GM21381 (cell line): ENCODE results near the gene ARHGEF11.
"Not testable (repeated sequence)": the region's sequence is repeated elsewhere in the genome, so short reads cannot be mapped to it uniquely, and the experiment has no call there.

Experiments
- ATAC-seq: cut with Tn5 transposase; IDR thresholded peaks from one replicate; pipeline ENCODE4 v1.9.1; 2021; ENCODE audit warnings: mild to moderate bottlenecking, moderate library complexity; ENCODE audit not compliant: unreplicated experiment

ARHGEF11 gene

DNA sequence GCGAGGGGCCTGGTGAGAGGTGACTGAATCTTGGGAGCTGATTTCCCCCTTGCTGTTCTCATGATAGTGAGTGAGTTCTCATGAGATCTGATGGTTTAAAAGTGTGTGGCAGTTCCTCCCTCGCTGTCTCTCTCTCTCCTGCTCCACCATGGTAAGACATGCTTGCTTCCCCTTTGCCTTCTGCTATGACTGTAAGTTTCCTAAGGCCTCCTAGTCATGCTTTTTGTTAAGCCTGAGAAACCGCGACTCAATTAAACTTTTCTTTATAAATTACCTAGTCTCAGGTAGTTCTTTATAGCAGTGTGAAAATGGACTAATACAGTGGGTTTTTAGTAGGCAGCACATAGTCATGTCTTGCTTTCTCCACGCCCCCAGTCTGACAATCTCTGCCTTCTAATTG, 10.2 kb upstream of the ARHGEF11 start:
- ATAC-seq = not testable (repeated sequence)

DNA sequence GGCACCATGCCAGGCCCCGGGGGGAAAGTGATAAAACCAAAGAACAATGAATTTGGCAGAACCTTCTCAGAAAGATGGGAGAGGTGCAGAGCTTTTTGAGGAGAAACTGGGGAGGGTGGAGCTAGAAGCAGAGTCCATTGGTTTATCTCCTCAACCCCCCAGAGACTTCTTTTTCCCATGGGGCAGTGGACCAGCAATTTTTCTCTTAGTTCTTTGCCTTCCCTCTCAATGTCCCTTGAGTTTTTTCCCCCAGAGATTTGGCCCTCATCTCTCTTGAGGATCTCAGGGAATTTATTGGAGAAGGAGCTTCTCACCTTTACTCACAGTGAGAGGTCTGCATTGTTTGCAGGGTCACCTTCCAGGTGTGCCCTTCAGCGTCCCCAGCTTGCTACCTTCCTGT, 5.3 kb upstream of the ARHGEF11 start:
- ATAC-seq = no peak

DNA sequence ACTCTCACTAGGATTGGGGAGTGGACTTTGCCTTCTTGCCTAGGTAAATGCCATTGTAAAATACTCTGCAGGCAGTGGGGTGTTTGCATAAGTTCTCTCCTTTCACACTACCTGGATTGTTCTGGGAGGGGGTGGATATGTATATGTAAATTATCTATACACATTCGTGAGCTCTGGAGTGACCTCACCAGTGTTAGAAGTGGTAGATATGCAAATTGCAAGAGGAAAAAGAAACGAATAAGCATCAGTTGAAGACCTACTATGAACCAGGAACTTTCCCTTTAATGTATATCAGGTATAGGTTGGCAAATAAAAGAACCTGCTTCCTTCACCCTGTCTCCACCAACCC, 1.5 kb upstream of the ARHGEF11 start:
- ATAC-seq = no peak

GRCh38 chr1:157044326-157044725, 1.2 kb downstream of the ARHGEF11 start:
- ATAC-seq = no peak

- no peak for ATAC-seq
Measured at GRCh38 chr1:157043685-157044084, 1.9 kb downstream of the ARHGEF11 start.

GRCh38 chr1:157042846-157043245, 2.7 kb downstream of the ARHGEF11 start:
- ATAC-seq = no peak

DNA sequence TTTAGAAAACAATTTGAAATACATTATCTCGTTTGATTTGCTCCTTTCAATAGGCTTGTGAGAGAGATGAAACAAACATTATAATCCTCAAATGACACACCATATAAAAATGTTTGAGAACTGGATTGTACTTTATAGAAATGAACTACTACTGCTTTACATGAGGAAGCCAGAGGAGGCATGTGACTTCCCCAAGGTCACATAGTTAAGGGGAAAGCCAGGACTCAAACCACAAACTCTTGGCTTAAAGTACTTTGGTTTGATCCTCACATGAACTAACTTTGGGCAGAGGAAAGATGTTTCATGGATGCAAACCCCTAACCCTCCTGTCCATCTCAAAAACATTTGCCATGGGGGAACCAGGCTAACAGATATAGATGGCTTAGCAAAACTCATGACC, 4.7 kb downstream of the ARHGEF11 start:
- ATAC-seq = no peak

DNA sequence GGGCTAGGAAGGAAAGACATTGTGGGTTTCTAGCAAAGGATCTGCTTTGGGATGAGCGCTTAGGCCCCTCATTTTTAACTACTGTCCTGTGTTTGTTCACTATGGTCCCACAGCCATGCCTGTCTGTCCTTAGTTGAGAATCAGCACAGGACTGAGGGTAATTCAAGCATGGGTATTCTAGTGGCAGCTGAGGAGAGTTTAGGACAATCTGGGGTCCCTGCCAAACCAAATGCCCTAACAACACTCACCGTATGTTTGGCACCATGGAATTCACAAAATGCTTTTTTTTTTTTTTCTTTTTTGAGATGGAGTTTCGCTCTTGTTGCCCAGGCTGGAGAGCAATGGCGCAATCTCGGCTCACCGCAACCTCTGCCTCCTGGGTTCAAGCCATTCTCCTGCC, 10.4 kb downstream of the ARHGEF11 start:
- ATAC-seq = no peak

DNA sequence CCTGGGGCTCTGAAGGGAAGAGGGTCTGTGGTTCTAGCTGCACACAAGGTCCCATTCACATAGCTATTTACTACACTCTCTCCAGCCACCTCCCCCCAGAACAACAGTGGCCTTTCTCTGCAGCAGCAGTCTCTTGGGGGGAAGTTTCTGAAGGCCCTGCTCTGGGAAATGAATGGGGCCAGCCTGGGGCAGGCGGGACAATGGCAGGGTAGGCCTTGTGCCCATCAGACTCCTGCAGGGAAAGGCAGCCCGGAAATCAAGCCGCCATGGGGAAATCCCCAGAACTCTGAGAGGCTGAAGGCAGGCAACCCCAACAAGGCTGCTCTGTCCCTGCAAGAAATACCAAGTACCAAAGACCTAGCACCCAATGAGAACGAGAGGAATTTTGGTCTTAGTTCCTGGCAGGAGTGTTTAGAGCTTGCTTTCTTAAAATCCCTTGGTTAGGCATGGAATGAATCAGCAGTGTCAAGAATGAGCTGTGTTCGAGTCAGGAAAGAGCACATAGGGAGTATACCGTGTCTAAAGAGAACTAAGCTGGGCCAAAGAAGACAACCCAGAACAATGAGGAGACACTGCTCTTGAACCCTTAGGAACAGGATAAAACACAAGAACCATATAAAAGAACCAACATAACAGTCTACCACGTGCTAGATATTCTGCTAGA, 11.3 kb downstream of the ARHGEF11 start:
- ATAC-seq = no peak

GRCh38 chr1:157033357-157033876, 12.1 kb downstream of the ARHGEF11 start:
- no peak for ATAC-seq

DNA sequence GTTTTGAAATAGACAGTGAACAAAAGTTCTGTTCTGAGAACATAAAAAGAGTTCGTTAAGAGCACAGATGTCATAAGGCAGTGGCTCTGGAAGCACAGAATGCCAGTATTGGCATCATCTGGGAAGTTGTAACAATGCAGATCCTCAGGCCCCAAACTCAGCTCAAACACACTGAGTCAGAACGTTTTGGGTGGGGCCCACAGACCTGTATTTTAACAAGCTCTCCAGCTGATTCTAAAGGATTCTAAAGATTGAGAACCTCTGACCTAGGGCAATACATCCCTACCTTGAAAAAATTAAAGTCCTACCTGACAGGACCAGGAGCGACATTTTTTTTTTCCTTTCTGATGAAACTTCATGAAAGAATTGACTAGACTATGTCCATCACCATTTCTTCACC, 13.2 kb downstream of the ARHGEF11 start:
- no peak for ATAC-seq

- no peak for ATAC-seq
Measured at GRCh38 chr1:157030728-157031127, 14.8 kb downstream of the ARHGEF11 start.

GRCh38 chr1:157028674-157029073, 16.9 kb downstream of the ARHGEF11 start:
- ATAC-seq = no peak

DNA sequence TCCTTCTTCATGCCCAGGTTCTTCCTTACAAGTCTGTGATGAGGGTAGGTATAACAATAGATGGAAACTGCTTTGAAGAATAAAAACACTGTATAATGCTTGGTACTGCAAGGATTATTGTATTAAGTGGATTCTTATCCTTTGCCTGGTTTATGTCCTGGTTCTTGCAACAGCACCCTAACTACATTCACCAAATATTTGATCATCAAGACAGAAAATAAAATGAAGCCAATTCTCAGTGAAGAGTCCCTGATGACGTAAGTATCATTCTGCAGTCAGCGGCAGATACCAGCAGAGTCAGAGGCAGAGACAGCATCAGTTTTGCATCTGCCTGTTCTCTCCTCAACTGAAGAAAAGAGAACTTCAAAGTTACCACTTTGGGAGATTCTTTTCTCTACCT, 19.7 kb downstream of the ARHGEF11 start:
- no peak for ATAC-seq

DNA sequence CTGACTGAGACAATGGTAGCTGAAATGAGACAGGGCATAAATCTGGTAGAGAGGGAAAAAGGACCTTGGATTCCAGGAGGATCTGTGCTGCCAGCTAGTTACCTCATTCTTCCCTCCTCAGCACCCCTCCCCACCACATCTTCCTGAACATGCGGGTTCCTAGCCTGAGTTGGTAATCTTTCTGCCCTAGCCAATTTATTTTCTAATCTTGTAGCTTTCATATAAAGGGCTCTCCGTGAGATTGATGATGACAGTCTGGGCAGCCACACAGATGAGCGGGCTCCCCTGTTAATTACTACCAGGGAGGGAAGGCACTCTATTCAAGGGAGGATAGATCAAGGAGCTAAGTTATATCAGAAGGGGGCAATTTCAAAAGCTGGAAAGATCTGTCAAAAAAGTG, 20.2 kb downstream of the ARHGEF11 start:
- ATAC-seq = no peak

DNA sequence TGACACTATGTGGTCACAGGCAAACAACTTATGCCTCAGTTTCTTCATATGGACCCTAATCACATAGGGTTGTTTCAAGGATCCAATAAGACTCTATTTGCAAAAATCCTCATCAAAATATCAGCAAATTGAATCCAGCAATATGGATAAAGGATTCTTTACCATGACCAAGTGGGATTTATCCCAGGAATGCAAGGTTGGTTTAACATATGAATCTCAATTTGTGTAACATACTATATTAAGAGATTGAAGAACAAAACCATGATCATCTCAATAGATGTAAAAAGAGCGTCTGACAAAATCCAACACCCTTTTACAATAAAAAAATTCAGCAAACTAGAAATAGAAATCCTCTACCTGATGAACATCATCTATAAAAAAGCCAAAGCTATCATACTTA, 23.9 kb downstream of the ARHGEF11 start:
- no peak for ATAC-seq

- ATAC-seq = no peak
Measured at GRCh38 chr1:157019457-157019856, 26.1 kb downstream of the ARHGEF11 start.

GRCh38 chr1:157011845-157012244, 33.7 kb downstream of the ARHGEF11 start:
- ATAC-seq = no peak

DNA sequence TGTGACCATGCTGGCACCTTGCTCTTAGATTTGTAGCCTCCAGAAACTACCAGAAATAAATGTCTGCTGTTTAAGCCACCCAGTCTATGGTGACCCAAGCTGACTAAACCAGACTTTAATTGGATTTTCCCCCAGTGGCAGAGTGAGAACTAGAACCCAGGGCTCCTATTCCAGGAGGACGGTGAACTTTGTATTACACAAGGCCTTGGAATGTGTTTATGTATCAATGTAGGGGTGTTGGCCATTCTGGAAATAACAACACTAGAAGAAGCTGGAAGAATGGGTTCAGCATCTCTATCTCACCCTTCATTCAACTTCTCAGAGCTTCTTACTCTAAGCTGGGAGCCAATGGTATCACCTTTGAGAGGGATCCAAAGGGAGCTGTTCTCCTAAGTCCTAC, 37.0 kb downstream of the ARHGEF11 start:
- no peak for ATAC-seq

- ATAC-seq = no peak
Measured at GRCh38 chr1:157007306-157007705, 38.2 kb downstream of the ARHGEF11 start.

DNA sequence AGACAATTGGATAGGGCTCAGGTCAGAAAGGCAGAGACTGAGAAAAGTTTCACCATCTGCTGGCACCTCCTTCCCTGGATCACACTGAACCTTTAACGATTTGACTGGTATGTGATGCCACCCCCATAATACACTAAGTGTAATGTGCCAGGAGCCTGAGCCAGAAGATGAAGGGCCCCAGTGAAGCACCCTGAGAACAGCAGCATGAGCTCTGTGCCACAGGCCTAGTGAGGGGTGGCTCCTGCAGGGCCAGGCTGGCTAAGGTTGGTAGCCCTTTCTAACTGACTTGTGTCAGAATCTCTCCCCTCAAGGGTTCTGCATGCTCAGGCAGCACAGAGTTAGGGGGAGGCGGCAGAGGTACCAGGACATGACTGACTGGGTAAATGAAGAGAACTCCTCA, 38.9 kb downstream of the ARHGEF11 start:
- ATAC-seq = no peak

DNA sequence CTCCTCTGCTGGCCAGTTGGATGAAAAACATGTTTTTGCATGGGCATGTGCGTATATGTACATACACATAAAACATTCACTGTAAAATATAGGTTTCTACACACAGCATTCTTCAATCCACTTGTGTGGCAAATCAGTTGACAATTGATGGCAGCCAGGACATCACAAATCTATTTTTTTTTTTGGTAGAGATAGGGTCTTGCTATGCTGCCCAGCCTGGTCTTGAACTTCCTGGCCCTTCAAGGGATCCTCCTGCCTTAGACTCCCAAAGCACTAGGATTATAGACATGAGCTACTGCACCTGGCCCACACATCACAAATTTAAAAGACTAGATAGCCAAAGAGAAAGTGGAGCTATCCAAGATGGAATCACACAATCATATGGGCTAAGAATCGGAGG, 39.6 kb downstream of the ARHGEF11 start:
- ATAC-seq = no peak

DNA sequence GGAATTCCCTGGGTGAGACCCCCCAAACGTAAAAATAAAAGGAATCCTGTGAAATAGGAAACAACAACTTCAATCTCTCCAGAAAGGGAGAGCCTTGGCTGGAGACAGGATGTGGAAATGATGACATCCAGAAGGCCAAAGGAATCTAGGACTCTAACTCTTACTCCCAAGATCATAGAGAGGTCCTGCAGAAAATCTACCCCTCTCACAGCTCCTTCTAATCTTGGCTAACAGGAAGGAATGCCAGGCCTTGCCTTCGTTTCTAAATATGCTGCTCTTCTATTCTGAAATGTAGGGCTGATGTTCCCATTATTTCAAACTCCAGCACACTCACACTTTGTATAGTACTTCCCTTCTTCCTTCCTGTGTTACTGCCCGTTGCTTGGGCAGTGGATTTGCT, 40.7 kb downstream of the ARHGEF11 start:
- no peak for ATAC-seq
